ENCODE results near the gene TEP1.

The TEP1 gene

DNA sequence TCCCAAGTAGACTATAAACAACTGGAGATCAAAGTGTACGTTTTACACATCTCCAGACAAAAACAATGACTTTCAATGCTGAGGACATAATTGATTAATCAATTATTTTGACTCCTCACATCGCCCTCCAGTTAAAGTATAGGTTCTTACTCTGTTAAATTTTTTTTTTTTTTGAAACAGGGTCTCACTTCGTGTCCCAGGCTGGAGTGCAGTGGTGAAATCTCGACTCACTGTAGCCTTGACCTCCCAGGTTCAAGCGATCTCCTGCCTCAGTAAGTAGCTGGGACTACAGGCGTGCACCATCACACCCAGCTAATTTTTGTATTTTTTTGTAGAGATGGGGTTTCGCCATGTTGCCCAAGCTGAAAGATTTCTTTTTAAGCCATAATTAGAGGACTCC, 79.3 kb downstream of the TEP1 start:
- Histone ChIP-seq H3K4me3 (ENCODE audit: low read length) (peak overlapping the region; percentile 91; the same call in 1 of the 2 replicates), H3K27ac (ENCODE audit: low read length) (no peak overlapping the region), H2AFZ (ENCODE audit: low read depth, low read length) (no peak overlapping the region), H3K9ac (ENCODE audit: low read length) (peak overlapping the region; percentile 61; the same call in 1 of the 2 replicates), H3K27me3 (ENCODE audit: low read depth, low read length) (no peaks in the 10 kb centered on the region), H3K4me2 (ENCODE audit: low read length) (peak overlapping the region; percentile 77), H3K4me1 (ENCODE audit: low read length) (peaks cover 15% of the 10 kb centered on the region), H4K20me1 (ENCODE audit: insufficient read depth, low read length) (no peaks in the 10 kb centered on the region), H3K79me2 (ENCODE audit: low read length) (peaks cover 42% of the 10 kb centered on the region), H3K9me3 (ENCODE audit: insufficient read depth, low read length) (no peaks in the 10 kb centered on the region), H3K36me3 (replicated peaks; ENCODE audit: low read depth, low read length) (no peaks in the 10 kb centered on the region)
- no peak for TF ChIP-seq EZH2phosphoT487 (IDR thresholded peaks at IDR 0.05; ENCODE audit: low read depth)
- TF ChIP-seq, protein P1, sequence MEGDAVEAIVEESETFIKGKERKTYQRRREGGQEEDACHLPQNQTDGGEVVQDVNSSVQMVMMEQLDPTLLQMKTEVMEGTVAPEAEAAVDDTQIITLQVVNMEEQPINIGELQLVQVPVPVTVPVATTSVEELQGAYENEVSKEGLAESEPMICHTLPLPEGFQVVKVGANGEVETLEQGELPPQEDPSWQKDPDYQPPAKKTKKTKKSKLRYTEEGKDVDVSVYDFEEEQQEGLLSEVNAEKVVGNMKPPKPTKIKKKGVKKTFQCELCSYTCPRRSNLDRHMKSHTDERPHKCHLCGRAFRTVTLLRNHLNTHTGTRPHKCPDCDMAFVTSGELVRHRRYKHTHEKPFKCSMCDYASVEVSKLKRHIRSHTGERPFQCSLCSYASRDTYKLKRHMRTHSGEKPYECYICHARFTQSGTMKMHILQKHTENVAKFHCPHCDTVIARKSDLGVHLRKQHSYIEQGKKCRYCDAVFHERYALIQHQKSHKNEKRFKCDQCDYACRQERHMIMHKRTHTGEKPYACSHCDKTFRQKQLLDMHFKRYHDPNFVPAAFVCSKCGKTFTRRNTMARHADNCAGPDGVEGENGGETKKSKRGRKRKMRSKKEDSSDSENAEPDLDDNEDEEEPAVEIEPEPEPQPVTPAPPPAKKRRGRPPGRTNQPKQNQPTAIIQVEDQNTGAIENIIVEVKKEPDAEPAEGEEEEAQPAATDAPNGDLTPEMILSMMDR (IDR thresholded peaks at IDR 0.05; ENCODE audit: low read depth, low read length): no peak

DNA sequence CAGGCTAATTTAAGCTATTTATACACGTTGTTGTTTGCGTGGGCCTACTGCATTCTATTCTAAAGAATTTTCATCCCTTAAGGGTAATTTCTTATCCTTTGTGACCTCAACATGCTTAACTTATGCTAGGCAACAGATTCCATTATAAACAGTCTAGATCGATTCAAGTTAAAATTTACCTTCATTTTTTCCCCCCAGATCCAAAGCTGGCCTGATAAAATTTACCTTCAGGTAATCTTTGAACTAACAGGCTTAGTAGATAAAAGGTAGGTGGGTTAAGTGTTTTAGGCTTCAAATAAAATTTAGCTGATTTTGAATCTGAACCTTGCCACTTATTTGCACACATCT, 79.8 kb downstream of the TEP1 start:
- Histone ChIP-seq H3K4me1 (ENCODE audit: low read length) (peaks cover 15% of the 10 kb centered on the region), H2AFZ (ENCODE audit: low read depth, low read length) (peak overlapping the region; percentile 81), H3K27ac (ENCODE audit: low read length) (peak overlapping the region; percentile 47)

DNA sequence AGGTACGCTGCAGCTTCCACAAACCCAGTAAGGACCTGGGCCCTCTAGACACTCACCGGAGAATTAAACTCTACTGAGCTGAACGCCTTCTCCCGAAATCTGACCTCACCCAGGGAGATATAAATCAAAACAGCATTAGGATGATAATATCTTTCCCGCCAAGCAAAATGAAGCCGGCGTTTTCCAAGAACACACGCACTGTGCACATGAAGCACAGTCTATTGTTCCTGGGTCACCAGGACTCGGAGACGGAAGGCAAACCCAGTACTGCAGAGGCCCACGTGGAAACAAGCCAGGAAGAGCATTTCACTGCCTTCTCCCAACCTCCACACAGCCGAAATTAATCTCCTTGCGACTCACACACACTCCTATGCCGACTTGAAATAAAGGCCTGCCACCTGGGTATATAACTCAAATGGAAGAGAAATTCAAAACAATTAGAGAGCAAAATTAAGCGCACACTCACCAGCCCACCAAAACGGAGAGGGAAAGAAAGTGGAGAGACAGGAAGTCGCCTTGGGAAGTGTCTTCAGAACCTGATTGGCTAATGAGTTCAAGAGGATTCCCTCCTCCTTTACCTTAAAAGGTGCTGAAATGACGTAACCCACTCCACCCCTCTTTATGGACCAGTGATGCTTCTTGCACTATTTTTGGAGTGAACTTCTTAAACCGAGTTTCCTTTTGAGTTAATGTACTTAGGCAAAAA, 80.4 kb downstream of the TEP1 start, which contains the start of gene CCNB1IP1:
CCNB1IP1 (minus strand) TSS at position 492 of the 706 bp plus-strand sequence. CDS start 16,756 bp downstream, outside the sequence.
- Histone ChIP-seq H4K20me1 (ENCODE audit: insufficient read depth, low read length) (no peaks in the 10 kb centered on the region), H3K27me3 (ENCODE audit: low read depth, low read length) (no peaks in the 10 kb centered on the region), H3K36me3 (replicated peaks; ENCODE audit: low read depth, low read length) (peaks cover 2% of the 10 kb centered on the region), H3K9me3 (ENCODE audit: insufficient read depth, low read length) (no peaks in the 10 kb centered on the region), H3K9ac (ENCODE audit: low read length) (peak within 1 kb of the TSS; percentile 91), H2AFZ (ENCODE audit: low read depth, low read length) (peak within 1 kb of the TSS; percentile 81), H3K79me2 (ENCODE audit: low read length) (peaks cover 47% of the 10 kb centered on the region), H3K4me2 (ENCODE audit: low read length) (peak within 1 kb of the TSS; percentile 84), H3K4me1 (ENCODE audit: low read length) (peaks cover 15% of the 10 kb centered on the region), H3K4me3 (ENCODE audit: low read length) (peak within 1 kb of the TSS; percentile 91), H3K27ac (ENCODE audit: low read length) (peak within 1 kb of the TSS; percentile 57)
- no peak for TF ChIP-seq EZH2phosphoT487 (IDR thresholded peaks at IDR 0.05; ENCODE audit: low read depth)
- TF ChIP-seq, protein P1 (IDR thresholded peaks at IDR 0.05; ENCODE audit: low read depth, low read length): no peak

More for the DNA sequence above, 79.8 kb downstream of the TEP1 start:
- Histone ChIP-seq H3K9ac (ENCODE audit: low read length) (peak overlapping the region; percentile 61), H4K20me1 (ENCODE audit: insufficient read depth, low read length) (no peaks in the 10 kb centered on the region), H3K9me3 (ENCODE audit: insufficient read depth, low read length) (no peaks in the 10 kb centered on the region), H3K27me3 (ENCODE audit: low read depth, low read length) (no peaks in the 10 kb centered on the region), H3K36me3 (replicated peaks; ENCODE audit: low read depth, low read length) (peaks cover 2% of the 10 kb centered on the region), H3K79me2 (ENCODE audit: low read length) (peaks cover 47% of the 10 kb centered on the region), H3K4me3 (ENCODE audit: low read length) (peak overlapping the region; percentile 91), H3K4me2 (ENCODE audit: low read length) (peak overlapping the region; percentile 77)
- no peak for TF ChIP-seq EZH2phosphoT487 (IDR thresholded peaks at IDR 0.05; ENCODE audit: low read depth)
- TF ChIP-seq, protein P1 (IDR thresholded peaks at IDR 0.05; ENCODE audit: low read depth, low read length): no peak

DNA sequence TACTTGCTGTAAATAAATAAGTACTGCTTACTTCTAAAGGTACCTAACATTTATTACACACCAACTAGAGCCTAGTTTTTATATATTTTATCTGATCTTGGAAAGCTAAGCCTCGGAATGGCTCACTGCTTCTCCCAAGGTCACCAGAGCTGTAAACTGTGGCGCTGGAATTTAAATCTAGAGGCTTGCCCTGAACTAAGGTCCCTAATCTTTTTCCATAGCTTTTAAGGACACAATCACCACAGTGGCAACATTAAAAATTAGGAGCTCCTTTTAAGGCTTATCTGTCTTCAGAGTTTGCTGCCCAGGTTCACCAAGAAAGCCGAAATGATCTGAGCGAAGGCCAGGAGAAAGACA, 80.9 kb downstream of the TEP1 start:
- peaks cover 47% of the 10 kb centered on the region for H3K79me2 ChIP-seq (ENCODE audit: low read length)
- H3K4me2 ChIP-seq (ENCODE audit: low read length): peak overlapping the region; percentile 84
- H2AFZ ChIP-seq (ENCODE audit: low read depth, low read length): no peak overlapping the region
- H3K27ac ChIP-seq (ENCODE audit: low read length): peak overlapping the region; percentile 57
- H3K27me3 ChIP-seq (ENCODE audit: low read depth, low read length): no peaks in the 10 kb centered on the region
- no peaks in the 10 kb centered on the region for H4K20me1 ChIP-seq (ENCODE audit: insufficient read depth, low read length)
- H3K4me1 ChIP-seq (ENCODE audit: low read length): peaks cover 20% of the 10 kb centered on the region
- no peaks in the 10 kb centered on the region for H3K9me3 ChIP-seq (ENCODE audit: insufficient read depth, low read length)
- peak overlapping the region; percentile 91 for H3K9ac ChIP-seq (ENCODE audit: low read length)
- no peak for TF ChIP-seq EZH2phosphoT487 (IDR thresholded peaks at IDR 0.05; ENCODE audit: low read depth)
- TF ChIP-seq, protein P1 (IDR thresholded peaks at IDR 0.05; ENCODE audit: low read depth, low read length): no peak
- peaks cover 2% of the 10 kb centered on the region for H3K36me3 ChIP-seq (replicated peaks; ENCODE audit: low read depth, low read length)
- H3K4me3 ChIP-seq (ENCODE audit: low read length): peak overlapping the region; percentile 91

All from OCI-LY3 (cell line).